Esophagus muscularis mucosa (tissue), 4 donors: ENCODE measurements around the gene AGPS. TPM values are rescaled to one million over a fixed set of nuclear protein-coding genes. Genes with fewer than 3 reads are reported as not detected.

Source experiments
- DNase-seq: peaks from one replicate; pipeline ENCODE4 v3.0.0-alpha.2; 2017; ENCODE audit errors: extremely low spot score
- H3K27ac ChIP-seq, 4 donors: fragments of 200-600 bp; sonication (generic); replicated peaks in 1 of 4; 1 replicate in 3 of 4; 2 replicates in 1 of 4; pipeline ENCODE4 v1.5.1; 2016 to 2019; ENCODE audit warnings: mild to moderate bottlenecking in 1 of 4
- H3K27me3 ChIP-seq, 4 donors: fragments of 200-600 bp; sonication (generic); one replicate each; pipeline versions ENCODE4 v1.5.1 to v1.6.0; 2016 to 2019
- H3K36me3 ChIP-seq, 4 donors: fragments of 200-600 bp; sonication (generic); one replicate each; pipeline ENCODE4 v1.5.1; 2016 to 2019
- H3K4me1 ChIP-seq, 4 donors: fragments of 200-600 bp; sonication (generic); one replicate each; pipeline ENCODE4 v1.5.1; 2016 to 2019
- H3K4me3 ChIP-seq, 4 donors: fragments of 200-600 bp; sonication (generic); 1 replicate in 2 of 4; 2 replicates in 2 of 4; pipeline ENCODE4 v1.5.1; 2016 to 2019; ENCODE audit warnings: mild to moderate bottlenecking in 4 of 4, moderate library complexity in 1 of 4
- H3K9me3 ChIP-seq, 4 donors: fragments of 200-600 bp; sonication (generic); 1 replicate in 3 of 4; 2 replicates in 1 of 4; pipeline ENCODE4 v1.5.1; 2016 to 2019
- CTCF ChIP-seq, 3 experiments: fragments of 200-600 bp in 2 of 3; fragments of 450-650 bp in 1 of 3; sonication (generic) in 2 of 3; IDR thresholded peaks; one replicate each; pipeline ENCODE4 v1.5.1; 2017 to 2019; ENCODE audit warnings: antibody characterized with exemption in 3 of 3, mild to moderate bottlenecking in 2 of 3, moderate library complexity in 1 of 3
- EP300 ChIP-seq: sonication (generic); formaldehyde crosslinking; IDR thresholded peaks from one replicate; pipeline ENCODE4 v1.6.1; 2017; ENCODE audit warnings: antibody characterized with exemption
- POLR2A ChIP-seq: fragments of 450-650 bp; IDR thresholded peaks from one replicate; pipeline ENCODE4 v1.6.1; 2017; ENCODE audit warnings: antibody characterized with exemption, moderate library complexity, mild to moderate bottlenecking, low read depth
- POLR2AphosphoS5 ChIP-seq, 2 donors: sonication (generic); formaldehyde crosslinking; IDR thresholded peaks; one replicate each; pipeline ENCODE4 v1.6.1; 2017; ENCODE audit warnings: antibody characterized with exemption in 2 of 2
- WGBS: methylation state at CpG from one replicate; pipeline ENCODE4 v1.1.5; 2018; 5-methylcytosine and 5-hydroxymethylcytosine counted together
- intact Hi-C: fragments of 100-400 bp; cut with DNase I; formaldehyde crosslinking; loops from one replicate; pipeline ENCODE4 v1.15.1; 2023
- total RNA-seq, 4 donors: library from RNA; depleted of rRNA; stranded (reverse); fragments of >200 nt; gene quantifications; one replicate each; pipeline versions ENCODE4 v1.1.0 to v1.2.1, GENCODE V29; 2016

Gene AGPS
- total RNA-seq, 4 donors from 2014 or later = 26.3 to 46.1 (median 37.0) TPM

- WGBS = 55% methylated on average over 1 of the region's 1 CpG
- Histone ChIP-seq H3K4me3 (no peak overlapping the region), H3K9me3 (peaks cover 0 to 18% (median 9%) of the 10 kb centered on the region in 4 donors), H3K27ac (no peak overlapping the region), H3K36me3 (peaks cover 12 to 36% (median 18%) of the 10 kb centered on the region in 4 donors), H3K4me1 (peaks cover 0 to 6% (median 2%) of the 10 kb centered on the region in 4 donors), H3K27me3 (no peaks in the 10 kb centered on the region)
- no peak for TF ChIP-seq POLR2AphosphoS5 (IDR thresholded peaks at IDR 0.05)
- no peak for TF ChIP-seq EP300
- no peak for TF ChIP-seq POLR2A
- TF ChIP-seq CTCF (IDR thresholded peaks at IDR 0.05) = no peak
- intact Hi-C loops = no loop called here
- no peak for DNase-seq
Measured at GRCh38 chr2:177467646-177468045, 75.1 kb downstream of the AGPS start.

DNA sequence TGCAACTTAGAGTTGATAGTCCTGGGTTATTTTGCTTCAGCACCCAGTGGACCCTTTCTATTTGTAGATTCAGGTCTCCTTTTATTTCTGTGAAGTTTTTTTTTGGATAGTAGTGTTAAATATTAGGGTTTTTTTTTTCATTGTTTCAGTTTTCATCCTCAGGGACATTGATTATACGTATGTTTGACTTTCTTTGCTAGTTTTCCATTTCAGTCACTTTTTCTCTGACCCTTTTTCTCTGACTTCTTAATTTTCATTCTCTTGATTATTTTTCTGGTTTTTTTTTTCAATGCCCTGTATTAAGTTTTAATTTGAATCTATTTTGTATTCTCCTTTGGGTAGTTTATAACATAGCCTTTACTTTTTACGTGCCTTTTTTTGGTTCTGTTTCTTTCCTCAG is 79.4 kb downstream of the AGPS start:
- Histone ChIP-seq H3K36me3 (peaks cover 0 to 19% (median 4%) of the 10 kb centered on the region in 4 donors), H3K9me3 (peaks cover 0 to 19% (median 6%) of the 10 kb centered on the region in 4 donors), H3K4me1 (peaks cover 0 to 10% (median under 1%) of the 10 kb centered on the region in 4 donors), H3K27me3 (no peaks in the 10 kb centered on the region), H3K4me3 (no peak overlapping the region), H3K27ac (no peak overlapping the region)
- intact Hi-C loops = no loop called here
- DNase-seq = no peak
- no peak for TF ChIP-seq EP300
- TF ChIP-seq POLR2A = no peak
- TF ChIP-seq CTCF (IDR thresholded peaks at IDR 0.05) = no peak
- TF ChIP-seq POLR2AphosphoS5 (IDR thresholded peaks at IDR 0.05) = no peak
- 97% methylated on average over 2 of the region's 2 CpGs for WGBS

GRCh38 chr2:177474301-177474700 is 81.7 kb downstream of the AGPS start:
- Histone ChIP-seq H3K36me3 (peaks cover 0 to 24% (median 4%) of the 10 kb centered on the region in 4 donors), H3K27me3 (no peaks in the 10 kb centered on the region), H3K4me3 (no peak overlapping the region), H3K4me1 (peaks cover 0 to 6% (median 0%) of the 10 kb centered on the region in 4 donors), H3K27ac (no peak overlapping the region), H3K9me3 (peaks cover 0 to 19% (median 6%) of the 10 kb centered on the region in 4 donors)
- intact Hi-C loops = no loop called here
- WGBS = 100% methylated on average over 4 of the region's 4 CpGs
- no peak for TF ChIP-seq EP300
- no peak for TF ChIP-seq CTCF (IDR thresholded peaks at IDR 0.05)
- TF ChIP-seq POLR2A = no peak
- no peak for TF ChIP-seq POLR2AphosphoS5 (IDR thresholded peaks at IDR 0.05)
- no peak for DNase-seq

DNA sequence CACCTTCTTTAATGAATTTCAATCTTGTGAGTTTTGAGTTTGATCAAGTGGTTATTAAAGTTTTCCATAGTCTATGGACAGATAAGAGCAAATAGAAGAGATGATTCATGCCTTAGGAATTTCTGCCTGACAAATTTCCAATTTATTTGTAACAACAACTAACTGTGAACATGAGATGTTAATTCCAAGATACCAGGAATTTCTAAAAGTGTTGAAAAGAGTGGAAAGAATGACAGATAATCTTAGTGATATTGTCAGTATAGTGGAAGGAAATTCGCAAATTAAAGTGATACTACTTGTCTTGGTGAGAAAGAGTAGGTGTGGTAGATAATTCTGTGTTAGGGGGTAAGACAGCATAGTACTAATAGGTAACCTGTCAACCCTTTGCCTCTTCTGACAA is 82.4 kb downstream of the AGPS start:
- H3K36me3 ChIP-seq = peaks cover 0 to 22% (median 4%) of the 10 kb centered on the region in 4 donors
- no peak for DNase-seq
- peaks cover 0 to 6% (median 0%) of the 10 kb centered on the region in 4 donors for H3K4me1 ChIP-seq
- intact Hi-C loops = no loop called here
- 84% methylated on average over 1 of the region's 1 CpG for WGBS
- no peak for TF ChIP-seq CTCF (IDR thresholded peaks at IDR 0.05)
- no peak overlapping the region for H3K4me3 ChIP-seq
- no peaks in the 10 kb centered on the region for H3K27me3 ChIP-seq
- H3K27ac ChIP-seq = no peak overlapping the region
- peaks cover 0 to 19% (median 6%) of the 10 kb centered on the region in 4 donors for H3K9me3 ChIP-seq

- peaks cover 0 to 13% (median 2%) of the 10 kb centered on the region in 4 donors for H3K36me3 ChIP-seq
- no peak overlapping the region for H3K4me3 ChIP-seq
- H3K9me3 ChIP-seq = peaks cover 0 to 8% (median 3%) of the 10 kb centered on the region in 4 donors
- no peaks in the 10 kb centered on the region for H3K27me3 ChIP-seq
- peaks cover 0 to 6% (median 0%) of the 10 kb centered on the region in 4 donors for H3K4me1 ChIP-seq
- 99% methylated on average over 5 of the region's 5 CpGs for WGBS
- TF ChIP-seq POLR2AphosphoS5 (IDR thresholded peaks at IDR 0.05) (no peak), EP300 (no peak), CTCF (IDR thresholded peaks at IDR 0.05) (no peak), POLR2A (no peak)
- intact Hi-C loops = no loop called here
- no peak for DNase-seq
- H3K27ac ChIP-seq = no peak overlapping the region
Measured at GRCh38 chr2:177476897-177477296, 84.3 kb downstream of the AGPS start.
